Measurements from ENCODE around the gene TMEM170B.
A peak's percentile ranks its signal among the peaks of the same experiment; 100 is the strongest.
"Not testable (repeated sequence)": the region's sequence is repeated elsewhere in the genome, so short reads cannot be mapped to it uniquely, and the experiment has no call there.

The TMEM170B gene

DNA sequence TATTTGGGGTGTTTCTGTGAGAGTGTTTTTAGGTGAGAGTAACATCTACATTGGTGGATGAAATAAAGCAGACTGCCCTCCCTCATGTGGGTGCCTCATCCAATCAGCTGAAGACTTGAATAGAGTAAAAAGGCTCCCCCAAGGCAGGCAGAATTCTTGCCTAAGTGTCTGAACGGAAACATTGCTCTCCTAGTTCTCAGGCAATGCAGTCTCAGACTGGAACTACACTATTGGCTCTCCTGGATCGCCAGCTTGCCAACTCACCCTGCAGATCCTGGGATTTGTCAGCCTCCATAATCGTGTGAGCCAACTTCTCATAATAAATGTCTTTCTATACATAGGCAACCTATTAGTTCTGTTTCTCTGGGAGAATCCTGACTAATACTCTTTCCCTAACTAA lies 5.5 kb upstream of the TMEM170B start:
- no peak for DNase-seq

DNA sequence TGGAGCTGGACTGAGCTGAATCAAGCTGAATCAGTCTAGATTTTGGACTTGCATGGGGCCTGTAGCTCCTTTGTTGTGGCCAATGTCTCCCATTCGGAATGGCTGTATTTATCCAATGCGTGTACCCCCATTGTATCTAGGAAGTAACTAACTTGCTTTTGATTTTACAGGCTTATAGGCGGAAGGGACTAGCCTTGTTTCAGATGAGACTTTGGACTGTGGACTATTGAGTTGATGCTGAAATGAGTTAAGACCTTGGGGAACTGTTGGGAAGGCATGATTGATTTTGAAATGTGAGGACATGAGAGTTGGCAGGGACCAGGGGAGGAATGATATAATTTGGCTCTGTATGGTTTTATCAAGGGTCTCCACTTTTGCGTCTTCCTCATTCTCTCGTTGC lies 3.0 kb upstream of the TMEM170B start:
- DNase-seq = no peak

DNA sequence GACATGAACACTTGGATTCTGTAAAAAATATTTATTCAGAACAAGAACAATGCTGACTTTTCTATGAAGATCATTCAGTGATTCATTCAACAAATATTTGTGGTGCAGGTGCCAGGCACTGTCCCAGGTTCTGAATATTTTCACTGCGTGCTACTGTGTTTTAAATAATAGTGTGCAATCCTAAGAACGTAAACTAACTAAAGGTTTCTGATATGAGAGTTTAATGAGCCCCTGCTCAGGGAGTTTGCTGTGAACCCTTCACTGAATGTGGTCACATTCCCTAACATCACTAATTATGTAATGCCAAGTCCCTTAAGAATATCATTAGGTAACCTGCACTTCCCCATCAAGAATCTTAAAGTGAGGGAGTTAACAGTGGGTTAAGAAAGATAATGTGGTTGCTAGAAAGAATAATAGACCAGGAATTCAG lies 1.7 kb upstream of the TMEM170B start:
- no peak for DNase-seq

DNA sequence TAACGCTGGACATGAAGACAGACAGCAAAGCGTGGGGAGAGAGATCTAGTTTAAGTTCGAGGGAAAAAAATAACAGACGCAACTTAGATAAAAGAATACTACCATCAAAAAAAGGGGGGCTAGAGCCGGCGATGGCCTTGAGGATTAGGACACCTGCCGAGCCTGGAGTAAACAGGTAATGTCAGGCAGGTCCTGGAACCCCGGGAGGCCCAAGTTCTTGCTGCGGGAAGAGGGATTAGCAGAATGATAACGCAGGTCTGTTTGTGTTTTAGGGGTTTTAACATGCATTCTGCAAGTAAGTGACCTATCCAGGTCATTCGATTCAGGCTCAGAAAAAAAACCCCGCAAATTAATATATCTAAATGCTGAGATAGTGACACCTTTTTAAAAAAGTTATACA lies 754 bp upstream of the TMEM170B start:
- DNase-seq = no peak

DNA sequence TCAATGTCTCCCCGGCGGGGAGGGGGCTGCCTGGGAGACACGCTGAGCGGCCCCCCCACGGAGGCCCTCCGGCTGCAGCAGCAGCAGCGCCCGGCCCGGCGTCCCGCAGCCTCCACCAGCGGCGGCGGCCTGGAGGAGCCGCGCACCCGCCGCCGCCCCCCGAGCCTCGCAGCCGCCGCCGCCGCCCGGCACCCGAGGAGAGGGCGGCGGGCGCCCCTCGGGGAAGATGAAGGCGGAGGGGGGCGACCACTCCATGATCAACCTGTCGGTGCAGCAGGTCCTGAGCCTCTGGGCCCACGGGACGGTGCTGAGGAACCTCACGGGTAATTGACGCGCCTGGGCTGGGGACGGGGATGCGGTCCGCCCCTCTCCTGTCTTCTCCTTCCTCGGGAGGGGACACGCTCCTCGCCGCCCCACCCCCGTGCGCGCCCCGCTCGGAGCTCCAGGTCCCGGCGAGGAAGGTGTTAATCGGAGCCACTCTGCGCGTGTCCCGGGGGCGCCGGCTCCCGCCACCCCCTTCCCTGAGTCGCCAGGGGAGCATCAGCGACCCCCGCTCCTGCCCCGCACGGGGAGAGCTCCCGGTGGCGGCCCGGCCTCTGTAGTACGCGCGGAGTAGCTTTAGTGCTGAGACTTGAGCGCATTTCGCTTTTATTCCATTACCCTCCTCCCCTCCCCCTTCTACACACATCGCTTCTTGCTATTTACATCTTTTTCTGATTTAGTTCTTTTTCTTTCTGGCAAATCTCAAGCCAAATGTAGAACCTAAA lies 686 bp downstream of the TMEM170B start:
- DNase-seq = peak; percentile 6

DNA sequence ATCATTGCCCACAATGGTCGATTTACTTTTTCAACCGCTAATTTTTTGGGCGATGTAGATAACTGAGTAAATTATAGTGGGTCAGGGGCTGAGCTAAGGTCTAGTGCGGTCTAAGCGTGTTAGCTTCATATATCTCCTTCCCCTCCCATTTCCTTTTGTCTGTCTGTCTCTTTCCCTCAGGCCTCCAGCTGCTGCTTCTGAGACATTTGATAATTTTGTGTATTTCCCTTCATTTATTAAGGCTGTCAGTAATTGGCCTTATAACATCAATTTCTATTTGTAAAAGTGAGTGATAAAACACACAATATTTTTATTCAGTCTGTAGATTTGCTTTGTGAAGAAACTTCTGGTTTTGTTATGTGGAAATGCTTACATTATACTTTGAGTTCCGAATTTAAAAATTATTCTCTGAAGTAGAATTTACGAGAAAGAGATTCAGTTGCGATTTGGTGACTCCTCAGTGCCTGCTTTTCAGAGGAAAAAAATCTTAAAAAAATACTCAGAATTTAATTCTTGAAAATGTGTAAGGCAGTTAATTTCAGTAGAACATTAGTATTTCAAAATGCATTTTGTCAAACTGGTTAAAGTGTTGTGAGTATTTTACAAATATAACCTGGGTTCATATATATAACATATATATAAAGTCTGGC lies 1.4 kb downstream of the TMEM170B start:
- DNase-seq = no peak

DNA sequence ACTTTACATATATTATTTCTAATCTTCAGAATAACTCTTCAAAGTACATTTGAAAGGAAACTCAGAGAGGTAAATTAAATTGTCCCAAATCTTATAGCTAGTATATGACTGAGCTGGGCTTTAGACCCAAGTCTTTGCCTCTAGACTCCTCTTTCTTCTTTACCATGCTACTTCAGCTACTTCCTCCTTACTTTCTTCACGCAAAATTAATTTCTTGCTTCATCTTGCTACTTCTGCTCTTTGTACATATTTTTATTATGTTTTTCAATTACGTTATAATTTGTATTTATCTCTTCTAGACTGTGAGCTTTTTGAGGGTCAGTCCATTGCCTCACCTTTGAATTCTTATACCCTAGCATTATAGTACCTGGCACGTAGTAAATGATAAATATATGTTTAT lies 5.3 kb downstream of the TMEM170B start:
- DNase-seq = no peak

DNA sequence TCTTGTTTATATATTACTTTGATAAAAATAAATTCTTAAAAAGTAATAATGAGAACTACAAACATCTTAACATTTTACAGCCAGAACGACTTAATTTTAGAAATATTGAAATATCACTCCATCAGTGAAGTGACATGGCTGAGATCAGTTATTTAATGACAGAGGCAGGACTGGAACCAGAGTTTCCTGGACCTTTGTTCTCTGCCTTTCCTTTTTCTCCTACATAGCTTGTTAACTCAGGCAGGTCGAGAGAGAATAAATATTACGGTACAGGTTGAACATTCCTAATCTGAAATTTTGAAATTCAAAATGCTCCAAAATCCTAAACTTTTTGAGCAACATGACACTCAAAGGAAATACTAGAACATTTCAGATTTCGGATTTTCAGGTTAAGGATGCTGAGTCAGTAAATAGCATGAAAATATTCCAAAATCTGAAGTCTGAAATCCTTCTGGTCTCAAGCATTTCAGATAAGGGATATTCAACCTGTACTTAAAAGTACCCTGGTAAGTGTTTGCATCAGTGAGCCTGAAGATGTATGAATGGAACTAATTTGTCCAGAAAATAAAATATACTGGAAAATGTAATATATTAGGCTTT lies 6.5 kb downstream of the TMEM170B start:
- no peak for DNase-seq

DNA sequence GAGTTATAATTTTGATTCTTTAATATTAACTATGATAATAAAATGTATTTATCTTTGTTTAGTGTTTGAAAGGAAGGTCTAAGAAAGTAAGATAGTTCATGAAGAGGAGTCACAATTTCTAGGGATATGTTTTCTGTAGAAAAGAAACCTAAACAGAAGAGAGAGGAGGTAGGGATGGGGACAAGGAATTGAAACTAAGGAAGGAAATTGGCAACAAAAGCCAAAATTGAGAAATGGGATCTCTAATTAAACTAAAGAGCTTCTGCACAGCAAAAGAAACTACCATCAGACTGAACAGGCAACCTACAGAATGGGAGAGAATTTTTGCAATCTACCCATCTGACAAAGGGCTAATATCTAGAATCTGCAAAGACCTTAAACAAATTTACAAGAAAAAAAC lies 10.3 kb downstream of the TMEM170B start:
- DNase-seq = not testable (repeated sequence)

DNA sequence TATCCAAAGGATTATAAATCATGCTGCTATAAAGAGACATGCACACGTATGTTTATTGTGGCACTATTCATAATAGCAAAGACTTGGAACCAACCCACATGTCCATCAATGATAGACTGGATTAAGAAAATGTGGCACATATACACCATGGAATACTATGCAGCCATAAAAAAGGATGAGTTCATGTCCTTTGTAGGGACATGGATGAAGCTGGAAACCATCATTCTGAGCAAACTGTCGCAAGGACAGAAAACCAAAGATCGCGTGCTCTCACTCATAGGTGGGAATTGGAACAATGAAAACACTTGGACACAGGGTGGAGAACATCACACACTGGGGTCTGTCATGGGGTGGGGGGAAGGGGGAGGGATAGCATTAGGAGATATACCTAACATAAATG lies 11.0 kb downstream of the TMEM170B start:
- not testable (repeated sequence) for DNase-seq

DNA sequence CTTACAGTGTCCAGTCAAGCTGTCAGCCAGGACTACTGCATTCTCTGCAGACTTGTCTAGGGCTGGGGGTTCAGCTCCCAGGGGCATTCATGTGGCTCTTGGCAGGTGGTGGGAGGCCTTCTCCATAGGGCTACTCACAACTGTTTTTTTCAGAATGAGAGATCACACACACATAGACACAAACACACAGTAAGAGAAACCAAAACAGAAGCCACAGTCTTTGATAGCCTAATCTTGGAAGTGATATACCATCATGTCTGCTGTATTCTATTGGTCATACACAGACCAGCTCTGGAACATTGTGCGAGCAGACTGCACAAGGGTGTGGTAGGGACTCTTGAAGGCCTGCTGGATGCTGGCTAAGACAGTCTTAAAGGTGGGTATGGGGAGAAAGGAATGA lies 13.5 kb downstream of the TMEM170B start:
- DNase-seq = no peak

DNA sequence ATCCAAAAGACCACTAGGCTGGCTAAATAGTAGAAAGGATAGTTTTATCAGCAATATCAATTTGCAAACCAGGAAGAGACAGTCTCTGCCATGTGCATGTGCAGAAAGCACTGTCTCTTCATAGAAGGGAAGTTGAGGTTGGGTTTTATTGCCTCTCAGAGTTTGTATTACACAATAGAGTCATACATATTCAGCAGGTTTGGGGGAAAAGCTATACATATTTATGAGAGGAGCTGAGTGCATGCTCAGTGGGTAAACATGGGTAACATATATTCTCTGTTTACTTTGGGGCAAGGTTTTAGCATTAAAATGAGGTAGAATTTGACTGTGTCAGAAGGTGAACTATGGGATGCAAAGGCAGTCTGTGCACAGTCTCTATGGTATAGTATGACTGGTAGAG lies 14.9 kb downstream of the TMEM170B start:
- DNase-seq = no peak

DNA sequence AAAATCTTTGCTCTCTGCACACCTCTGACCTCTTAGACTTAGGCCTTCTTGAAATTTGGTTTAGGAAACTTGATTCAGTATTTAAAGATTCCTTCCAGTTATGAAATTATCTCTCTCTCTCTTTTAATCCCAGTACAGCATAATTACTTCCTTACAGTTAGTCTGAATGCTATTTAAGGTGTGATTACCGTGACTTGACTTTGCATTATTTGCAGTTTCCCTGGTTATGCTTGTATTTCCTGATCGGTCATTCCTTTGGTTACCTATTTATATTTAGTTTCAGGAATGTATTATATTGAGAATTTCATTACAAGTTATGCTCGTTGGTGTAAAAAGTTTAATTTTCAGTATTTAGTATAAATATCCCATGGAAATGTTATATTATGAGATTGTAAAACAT lies 16.3 kb downstream of the TMEM170B start:
- DNase-seq = no peak

DNA sequence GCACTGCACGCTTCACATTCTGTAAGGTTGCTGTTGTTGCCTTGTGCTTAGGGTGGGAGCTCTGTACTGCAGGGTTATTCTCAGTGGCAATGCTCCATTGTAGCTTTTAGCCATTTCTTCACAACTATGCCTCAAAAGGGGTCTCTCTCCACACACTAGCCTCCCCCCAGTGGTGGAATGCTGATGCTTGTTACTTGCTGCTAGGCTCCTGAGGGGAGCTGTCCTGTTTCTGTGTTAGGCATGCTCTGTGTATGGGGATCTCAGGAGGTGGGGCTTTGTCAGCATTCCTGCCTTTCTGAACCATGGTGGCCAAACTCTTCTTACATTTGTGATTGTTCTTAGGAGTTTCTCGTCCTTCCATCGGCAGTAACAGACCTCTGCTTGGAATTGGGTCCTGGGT lies 18.8 kb downstream of the TMEM170B start:
- DNase-seq = no peak

DNA sequence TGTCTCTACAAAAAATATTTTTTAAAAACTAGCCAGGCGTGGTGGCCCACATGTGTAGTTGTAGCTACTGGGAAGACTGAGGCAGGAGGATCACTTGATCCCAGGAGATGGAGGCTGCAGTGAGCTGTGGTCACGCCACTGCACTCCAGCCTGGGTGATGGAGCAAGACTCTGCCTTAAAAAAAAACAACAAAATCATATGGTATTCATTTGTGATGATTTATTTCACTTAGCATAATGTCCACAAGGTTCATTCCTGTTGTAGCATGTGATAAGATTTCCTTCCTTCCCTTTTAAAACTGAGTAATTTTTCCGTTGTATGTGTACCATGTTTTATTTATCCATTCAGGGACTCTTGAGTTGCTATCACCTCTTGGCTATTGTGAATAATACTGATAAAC lies 26.2 kb downstream of the TMEM170B start:
- no peak for DNase-seq

DNA sequence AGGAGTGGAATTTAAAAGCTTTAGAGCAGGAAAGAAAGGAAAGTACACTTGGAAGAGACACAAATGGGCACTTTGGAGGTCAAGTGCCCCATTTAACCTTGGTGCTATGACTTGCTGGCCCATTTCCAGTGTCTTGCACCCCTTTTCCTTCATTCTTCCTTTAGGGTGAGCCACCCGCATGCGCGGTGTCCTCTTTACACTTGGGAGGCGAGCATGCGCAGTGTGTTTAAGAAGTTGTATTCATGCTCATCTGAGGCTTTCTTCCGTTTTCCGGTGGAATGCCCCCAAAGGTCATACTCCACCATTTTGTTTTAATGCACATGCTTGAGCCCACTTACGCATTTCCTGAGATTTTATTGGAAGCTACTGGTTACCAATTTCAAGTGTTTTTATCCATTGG lies 29.1 kb downstream of the TMEM170B start:
- DNase-seq = no peak

DNA sequence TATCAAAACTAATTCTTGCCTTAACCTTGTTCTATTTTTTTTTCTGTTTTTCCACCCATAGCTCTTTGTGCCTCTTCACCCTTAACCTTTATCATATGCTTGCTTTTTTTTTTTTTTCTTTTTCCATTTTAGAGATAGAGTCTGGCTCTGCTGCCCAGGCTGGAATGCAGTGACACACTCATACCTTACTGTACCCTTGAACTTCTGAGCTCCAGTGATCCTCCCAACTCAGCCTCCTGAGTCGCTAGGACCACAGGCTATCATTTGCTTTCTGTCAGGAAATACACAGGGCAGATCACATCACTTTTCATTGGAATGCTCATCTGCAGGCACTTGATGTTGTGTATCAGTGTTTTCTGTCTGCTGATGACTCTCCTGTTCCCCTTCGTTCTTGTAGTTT lies 33.5 kb downstream of the TMEM170B start:
- DNase-seq = no peak

DNA sequence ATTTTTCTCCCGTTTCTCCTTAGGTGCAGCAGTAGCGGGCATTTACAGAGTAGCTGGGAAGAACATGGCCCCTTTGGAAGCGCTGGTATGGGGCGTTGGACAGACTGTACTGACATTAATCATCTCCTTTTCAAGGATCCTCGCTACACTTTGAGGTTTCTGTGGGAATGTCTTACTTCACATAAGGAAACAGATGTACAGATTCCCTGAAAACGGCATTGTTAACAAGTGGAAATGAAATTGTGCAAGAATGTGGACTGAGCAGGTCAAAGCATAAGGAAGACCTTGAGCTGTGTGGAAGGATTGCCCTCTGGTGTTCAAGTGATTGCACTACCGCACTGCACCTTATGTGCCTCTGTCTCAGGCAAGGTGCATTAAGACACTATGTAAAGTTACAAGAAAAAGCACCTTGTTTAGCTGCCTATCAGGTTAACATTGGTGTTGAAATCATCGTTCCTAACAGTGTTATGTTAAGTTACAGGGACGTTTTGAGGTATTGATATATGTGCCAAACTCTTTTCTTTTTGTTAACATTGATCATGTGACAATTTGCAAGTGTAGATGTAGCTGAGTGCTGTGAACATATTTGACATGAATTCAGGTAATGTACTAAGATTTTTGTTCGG lies 38.0 kb downstream of the TMEM170B start:
- DNase-seq = peak; percentile 2

DNA sequence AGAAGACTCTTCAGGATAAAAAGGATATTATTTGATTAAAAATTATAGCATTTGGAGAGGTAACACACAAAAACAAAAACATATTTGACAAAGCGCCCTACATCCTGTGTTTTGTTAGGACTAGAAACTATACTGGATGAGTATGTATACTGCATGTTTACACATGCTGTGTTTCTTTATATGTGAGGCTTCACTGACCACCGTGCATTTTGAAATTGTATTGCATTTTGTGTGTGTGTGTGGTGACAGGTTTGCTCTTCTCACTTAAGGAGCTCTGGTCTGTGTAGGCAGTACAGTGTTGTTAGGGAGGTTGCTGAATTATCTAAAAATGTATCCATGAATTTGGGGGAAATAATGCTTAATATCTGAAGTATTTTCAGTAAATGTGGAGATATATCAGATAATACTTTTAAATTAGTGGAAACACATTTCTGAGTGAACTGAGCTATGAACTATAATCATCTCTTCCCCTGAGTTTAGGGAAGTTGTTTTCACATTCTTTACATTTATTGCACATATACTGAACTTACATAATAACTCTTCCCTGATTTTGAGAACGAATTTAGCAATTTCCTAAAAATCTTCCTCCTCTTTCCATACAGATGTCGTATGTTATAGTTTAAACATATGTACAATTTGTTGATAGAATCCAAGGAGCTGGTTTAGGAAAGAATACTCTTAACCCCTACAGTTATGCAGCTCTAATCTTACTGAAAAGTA lies 43.3 kb downstream of the TMEM170B start:
- DNase-seq = no peak

DNA sequence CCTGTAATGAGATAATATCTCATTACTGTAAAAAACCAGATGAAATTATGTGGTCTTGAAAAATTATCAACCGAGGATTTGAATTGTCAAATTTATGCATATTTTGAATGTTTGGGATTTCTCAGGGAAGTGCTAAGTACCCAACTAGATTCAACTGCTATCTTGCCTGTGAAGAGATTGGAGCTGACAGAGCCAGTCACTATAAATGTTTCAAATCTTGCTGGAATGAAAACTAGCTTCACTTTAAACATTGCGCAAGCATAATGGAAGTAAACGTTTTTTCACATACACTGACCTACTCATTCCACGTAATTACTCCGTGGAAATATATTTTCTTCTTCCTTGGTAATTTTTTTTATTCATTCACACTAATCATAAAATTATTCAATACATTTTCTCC lies 46.7 kb downstream of the TMEM170B start:
- no peak for DNase-seq

DNA sequence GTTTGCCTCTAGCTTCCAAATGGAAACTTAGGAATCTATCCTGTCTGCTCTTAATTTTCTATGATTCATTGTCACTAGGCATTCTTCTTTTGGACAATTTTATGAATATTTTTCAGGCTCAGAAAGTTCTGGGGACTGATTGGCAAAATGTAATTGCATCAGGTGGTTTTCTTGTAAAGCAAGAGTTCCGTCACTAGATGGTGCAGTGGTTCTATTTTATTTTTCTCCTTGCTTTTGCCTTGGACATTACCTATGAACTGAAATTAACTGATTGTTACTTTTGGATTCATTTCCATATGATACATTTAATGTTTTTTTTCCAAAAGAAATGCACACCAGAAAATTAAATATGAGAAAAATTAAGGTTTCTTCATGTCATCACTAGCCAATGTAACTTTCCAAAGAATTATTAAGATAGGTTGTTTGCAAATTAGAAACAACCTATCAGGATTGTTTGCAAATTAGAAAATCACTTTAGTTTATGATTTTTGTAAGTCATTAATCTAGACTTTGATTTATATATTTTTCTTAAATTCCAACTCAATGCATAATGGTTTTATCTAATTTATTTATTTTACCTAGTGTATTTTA lies 48.0 kb downstream of the TMEM170B start:
- peak; percentile 13 for DNase-seq

DNA sequence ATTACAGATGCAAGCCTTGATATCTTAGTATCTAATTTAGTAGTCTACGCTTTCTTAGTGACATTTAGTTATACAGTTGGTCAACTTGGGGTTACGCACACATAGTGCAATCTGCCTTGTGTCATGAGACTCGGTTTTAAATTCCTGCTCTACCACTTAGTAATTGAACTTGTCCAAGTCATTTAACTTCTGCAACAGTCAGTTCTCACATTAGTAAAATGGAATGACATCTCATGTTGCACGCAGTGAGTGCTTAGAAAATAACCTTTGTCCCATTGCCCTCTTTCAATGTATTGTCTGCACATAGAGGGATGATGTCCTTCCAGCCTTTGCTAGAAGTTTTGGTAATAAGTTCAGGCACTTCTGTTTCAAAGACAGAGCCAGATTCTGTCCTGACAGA lies 48.6 kb downstream of the TMEM170B start:
- DNase-seq = no peak

DNA sequence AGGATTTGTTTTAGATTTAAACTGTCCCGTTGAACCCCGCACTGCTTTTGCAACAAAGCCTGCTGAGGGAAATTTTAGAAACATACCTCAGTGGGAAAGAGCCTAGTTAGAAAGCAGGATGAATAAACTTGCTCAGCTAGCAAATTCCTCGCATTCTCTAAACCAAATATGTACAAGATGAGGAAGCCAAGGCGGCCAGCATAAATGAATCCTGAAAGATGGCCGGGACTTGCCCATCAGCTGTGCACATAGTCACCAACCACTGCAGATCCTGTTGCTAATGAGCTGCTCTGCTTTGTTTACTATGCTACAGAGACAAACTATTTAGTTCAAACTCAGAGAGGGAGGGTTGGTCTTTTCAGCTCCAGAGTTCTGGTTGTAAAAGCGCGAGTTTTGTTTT lies 49.0 kb downstream of the TMEM170B start:
- DNase-seq = no peak

Measured in NCI-H1092 treated with DMSO at 0.1 percent for 48 hours (cell line).